Embryonic facial prominence (tissue), 1 donor: ENCODE data around the gene TSPAN32.
"Not testable (repeated sequence)": the region's sequence is repeated elsewhere in the genome, so short reads cannot be mapped to it uniquely, and the experiment has no call there.

Source experiments
- DNase-seq: peaks from one replicate; pipeline ENCODE4 v3.0.0-alpha.2; 2016; ENCODE audit errors: extremely low spot score

Gene TSPAN32

DNA sequence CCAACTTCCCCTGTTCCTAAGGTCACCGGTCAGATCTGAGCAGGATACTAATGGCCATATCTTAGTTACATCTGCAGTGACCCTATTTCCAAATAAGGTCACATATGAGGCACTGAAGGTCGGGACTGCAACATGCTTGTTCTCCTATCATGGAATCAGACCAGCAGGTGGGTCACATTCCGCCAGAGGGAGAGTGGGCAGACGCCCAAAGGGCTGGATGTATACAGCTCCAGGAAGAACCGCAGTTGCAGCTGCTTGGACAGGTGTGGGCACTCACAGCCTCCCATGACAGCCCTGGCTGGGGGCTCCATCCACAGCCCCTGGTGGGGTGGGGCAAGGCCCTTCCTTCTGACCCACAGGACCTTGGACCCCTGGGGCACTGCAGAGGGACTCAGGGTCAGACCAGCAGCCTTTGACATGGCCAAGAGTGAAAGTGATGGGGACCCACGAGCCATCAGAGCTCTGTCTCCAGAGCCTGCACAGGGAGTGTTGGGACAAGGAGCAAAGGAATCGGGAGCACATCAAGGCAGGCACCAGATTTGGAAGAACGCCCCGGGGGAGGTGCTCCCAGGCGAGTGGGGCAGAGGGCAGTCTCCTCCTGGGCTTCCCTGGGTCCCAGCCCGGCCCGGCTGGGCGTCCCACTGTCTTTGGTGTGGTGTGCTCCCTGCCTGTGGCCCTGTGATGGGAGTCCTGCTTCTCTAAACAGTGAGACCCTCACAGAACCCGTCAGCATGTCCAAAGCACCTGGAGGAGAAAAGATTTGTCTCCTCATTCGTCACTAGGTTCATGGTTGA, 62.0 kb downstream of the TSPAN32 start:
- no peak for DNase-seq

DNA sequence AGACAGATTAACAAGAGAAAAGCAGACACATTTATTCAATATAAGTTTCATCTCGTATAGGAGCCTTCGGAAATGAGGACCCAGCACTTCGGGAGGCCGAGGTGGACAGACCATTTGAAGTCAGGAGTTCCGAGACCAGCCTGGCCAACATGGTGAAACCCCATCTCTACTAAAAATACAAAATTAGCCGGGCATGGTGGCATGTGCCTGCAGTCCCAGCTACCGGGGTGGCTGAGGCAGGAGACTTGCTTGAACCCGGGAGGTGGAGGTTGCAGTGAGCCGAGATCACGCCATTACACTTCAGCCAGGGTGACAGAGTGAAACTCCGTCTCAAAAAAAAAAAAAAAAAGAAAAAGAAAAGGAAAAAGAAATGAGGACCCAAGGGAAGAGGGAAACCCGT, 62.6 kb downstream of the TSPAN32 start:
- not testable (repeated sequence) for DNase-seq

DNA sequence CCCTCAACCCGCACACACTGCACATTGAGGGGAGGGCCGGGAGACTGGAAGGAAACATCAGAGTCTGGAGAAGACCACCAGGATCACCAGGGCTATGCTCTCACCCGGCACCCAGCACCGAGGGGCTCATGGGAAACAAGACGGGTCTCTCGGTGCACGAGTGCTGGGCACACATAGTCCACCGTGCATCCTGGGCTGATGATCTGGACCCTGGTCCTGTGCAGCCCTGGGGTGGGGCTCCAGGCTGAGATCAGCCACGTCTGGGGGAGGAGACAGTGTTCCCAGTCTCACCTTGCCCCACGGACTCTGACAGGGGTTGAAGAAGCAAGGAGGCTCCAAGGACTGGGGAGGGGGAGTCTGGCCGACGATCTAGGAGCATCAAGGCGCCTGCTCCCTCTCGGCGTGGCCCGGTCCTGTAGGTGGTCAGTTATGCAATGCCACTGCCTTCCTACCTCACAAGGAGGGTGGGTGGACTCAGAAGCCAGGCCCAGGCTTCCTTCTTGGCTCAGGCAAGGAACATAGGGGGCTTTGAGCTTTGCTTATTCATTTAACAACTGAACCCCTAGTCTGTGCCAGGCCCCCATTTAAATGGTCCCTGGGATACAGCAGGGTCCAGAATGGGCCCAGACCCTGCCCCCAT, 63.9 kb downstream of the TSPAN32 start:
- DNase-seq: no peak

DNA sequence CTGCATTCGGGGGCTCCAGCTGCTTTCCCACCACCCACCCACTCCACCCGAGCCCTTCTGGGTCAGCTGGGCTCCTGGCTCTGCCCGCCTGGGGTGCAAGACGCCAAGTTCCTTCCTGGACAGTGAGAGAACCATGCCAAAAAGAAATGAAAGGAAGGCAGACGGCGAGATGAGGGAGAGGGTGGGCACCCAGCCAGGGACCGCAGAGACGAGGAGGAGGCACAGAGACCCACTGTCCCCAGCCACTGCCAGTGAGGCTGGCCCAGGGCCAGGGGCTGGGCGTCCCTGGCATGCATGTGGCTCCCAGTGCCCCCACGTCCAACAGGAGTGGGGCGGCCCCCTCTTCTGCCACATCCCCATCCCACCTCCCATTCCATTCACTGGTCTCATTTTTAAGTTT, 64.5 kb downstream of the TSPAN32 start:
- DNase-seq: no peak

DNA sequence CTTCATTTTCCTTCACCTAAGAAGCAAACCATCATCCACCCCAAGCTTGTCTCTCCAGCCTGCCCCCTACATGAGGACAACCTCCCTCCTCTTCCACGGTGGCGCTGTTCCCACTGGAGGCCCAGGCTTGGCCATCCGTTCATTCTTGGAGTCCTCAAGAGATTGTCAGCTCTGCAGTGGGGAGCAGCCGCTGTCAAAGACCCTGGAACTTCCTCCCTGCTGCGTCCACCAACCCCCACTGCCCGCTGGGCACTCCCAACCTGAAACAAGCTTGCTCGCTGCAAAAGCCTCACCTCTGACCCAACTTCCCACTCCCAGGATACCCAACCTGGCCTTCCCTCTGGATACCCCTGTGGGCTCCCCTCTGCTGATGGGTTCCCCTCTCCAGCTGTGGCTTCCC, 64.9 kb downstream of the TSPAN32 start:
- no peak for DNase-seq

DNA sequence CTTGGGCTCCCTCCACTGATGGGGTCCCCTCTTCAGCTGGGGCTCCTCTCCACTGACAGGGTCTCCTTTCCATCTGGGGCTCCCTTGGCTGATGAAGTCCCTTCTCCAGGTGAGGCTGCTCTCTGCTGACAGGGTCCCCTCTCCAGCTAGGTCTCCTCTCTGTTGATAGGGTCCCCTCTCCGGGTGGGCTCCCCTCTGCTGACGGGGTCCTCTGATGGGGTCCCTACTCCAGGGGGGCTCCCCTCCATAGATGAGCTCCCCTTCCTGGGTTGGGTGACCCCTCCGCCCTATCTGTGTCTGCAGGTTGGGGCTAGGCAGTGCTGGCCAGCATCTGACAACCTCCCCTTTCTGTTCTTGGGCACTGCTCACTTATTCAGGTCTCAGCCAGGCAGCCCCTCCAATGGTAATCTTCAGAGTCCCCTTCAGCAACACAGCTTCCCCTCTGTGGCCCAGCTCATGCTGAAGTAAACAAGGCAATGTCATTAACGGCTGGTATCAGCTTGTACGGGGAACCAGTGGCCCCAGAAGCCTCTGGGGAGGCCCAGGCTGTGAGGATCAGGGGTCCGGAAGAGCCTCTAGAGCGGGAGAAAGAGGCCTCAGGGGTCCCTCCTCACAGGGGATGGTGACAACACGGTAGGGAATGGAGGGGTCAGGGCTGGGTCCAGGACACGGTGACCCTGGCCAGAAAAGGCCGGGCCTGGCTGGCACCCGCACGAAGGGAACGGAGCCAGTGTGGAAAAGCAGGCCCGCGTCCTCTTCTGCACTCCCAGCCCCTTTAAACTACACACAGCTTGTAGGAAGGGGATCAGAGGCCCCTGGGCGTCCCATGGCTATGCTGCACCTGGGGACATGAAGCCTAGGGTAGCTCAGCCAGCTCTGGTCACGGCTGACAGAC, 65.7 kb downstream of the TSPAN32 start:
- DNase-seq: no peak
